GM18951 (cell line): ENCODE data around the gene DSG2.

Source experiments
- POLR2A ChIP-seq: IDR thresholded peaks from 4 replicates; pipeline ENCODE4 v1.6.1; 2011; ENCODE audit warnings: mild to moderate bottlenecking; ENCODE audit not compliant: insufficient read length, insufficient read depth; ENCODE audit errors: extremely low read depth
- in situ Hi-C: fragments of 300-500 bp; cut with MboI; formaldehyde crosslinking; loops from one replicate; pipeline ENCODE4 v1.12.0; 2022; ENCODE audit warnings: low sequenced_read_pairs, mixed read lengths, inconsistent platforms; ENCODE audit not compliant: unreplicated experiment

The DSG2 gene

GRCh38 chr18:31575515-31576257, 77.7 kb downstream of the DSG2 start:
- no peak for TF ChIP-seq POLR2A
- in situ Hi-C loops: no loop called here

DNA sequence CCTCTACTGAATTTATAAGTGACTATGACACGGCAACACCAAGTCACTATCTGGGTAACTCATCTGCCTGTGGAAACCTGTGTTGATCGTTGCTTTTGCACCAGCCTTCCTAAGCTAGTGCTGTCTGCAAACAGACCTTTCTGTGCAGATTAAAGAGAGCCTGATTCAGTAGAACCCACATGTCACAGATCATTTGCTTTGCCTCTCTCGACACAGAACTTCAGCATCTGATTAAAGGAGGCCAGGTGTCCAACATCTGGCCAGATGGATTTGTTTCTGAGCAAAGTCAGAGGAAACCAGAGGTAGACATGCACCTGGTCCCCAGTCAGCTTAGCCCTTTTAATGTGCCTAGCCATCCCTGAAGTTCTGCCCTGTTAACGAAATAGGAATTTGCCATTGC, 78.7 kb downstream of the DSG2 start:
- in situ Hi-C loops: no loop called here
- TF ChIP-seq POLR2A: no peak

- no peak for TF ChIP-seq POLR2A
- in situ Hi-C loops: no loop called here
Measured at GRCh38 chr18:31577195-31577594, 79.2 kb downstream of the DSG2 start.

GRCh38 chr18:31578126-31578525, 80.1 kb downstream of the DSG2 start:
- in situ Hi-C loops: no loop called here
- TF ChIP-seq POLR2A: no peak

- no peak for TF ChIP-seq POLR2A
- in situ Hi-C loops: no loop called here
Measured at GRCh38 chr18:31579375-31579774, 81.4 kb downstream of the DSG2 start.

DNA sequence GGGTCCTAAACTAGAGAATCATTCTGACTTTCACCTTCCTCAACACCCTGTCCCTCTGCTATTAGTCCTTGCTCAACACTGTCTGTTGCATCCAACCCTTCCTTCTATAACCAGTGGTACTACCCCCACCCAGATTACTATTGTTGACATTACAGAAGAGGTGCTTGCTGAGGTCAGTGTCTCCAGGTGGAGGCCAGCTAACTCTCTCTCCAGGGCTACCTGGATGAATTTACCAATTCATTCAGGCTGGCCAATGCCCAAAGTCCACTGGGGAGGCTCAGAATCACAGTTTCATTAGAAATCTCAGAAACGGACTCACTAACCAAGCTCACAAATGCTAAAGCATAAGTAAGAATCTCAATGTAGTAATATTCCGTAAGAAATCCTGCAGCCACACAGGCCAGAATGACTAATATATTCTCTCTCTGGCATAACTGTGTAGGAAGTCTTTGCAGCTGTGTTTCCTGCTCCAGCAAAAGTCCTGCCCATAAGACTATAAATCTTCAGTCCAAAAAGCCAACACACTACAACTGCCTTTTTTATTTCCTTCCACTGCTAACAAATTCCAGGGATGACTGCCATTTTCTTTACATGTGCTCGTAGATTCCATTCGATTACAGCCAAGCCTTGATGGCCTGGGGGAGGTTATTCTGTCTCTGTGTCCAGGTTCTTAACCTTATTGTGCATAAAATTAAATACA, 83.7 kb downstream of the DSG2 start:
- no peak for TF ChIP-seq POLR2A
- in situ Hi-C loops: no loop called here

DNA sequence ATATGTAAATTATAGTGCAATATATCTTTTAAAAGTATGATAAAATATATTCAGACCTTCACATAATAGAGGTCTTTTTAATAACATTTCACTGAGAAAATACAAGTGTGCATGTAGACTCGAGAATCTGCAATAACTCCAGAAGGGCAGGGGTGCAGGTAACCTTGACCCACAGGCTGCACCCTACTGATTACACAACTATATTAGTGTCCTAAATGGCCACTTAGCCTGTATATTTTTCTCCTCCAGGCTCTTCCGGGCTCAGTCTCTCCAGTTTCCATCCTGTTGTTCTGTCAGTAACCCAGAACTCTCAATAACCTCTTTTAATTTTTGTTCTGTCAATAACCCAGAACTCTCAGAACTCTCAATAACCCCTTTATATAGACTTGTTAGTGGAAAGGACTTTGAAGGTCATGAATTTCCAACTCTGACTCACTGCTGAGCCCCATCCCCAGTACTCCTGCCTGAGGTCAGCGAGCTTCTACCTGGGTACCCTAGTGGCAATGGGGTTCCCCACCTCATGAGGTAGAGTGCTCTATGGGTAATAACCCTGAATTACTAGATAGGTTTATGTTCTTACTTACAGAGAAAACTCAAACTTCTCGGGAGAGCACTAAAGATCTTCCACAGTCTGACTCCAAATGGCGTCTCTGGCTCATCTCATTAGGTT, 85.3 kb downstream of the DSG2 start:
- no peak for TF ChIP-seq POLR2A
- in situ Hi-C loops: no loop called here

DNA sequence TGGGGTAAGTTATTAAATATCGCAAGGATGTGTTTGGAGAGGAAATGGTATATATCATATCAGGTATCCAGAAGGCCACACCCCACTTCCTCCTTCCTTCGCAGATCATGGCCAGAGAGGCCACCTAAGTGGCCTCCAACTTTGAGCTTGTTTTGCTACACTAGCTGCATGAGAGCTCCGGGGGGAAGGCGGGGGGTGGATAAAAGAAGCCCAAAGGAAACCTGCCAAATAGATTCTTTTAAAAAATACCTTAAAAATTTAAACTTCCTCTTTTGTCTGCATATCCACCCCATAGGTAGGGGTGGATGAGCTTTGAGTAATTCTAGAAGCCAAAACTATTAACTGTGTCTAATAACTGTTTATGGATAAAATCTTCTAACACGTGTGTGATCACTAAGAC, 88.0 kb downstream of the DSG2 start:
- TF ChIP-seq POLR2A: no peak
- in situ Hi-C loops: no loop called here

GRCh38 chr18:31586616-31587015, 88.6 kb downstream of the DSG2 start:
- in situ Hi-C loops: no loop called here
- no peak for TF ChIP-seq POLR2A

GRCh38 chr18:31587529-31587928, 89.6 kb downstream of the DSG2 start:
- no peak for TF ChIP-seq POLR2A
- in situ Hi-C loops: no loop called here

DNA sequence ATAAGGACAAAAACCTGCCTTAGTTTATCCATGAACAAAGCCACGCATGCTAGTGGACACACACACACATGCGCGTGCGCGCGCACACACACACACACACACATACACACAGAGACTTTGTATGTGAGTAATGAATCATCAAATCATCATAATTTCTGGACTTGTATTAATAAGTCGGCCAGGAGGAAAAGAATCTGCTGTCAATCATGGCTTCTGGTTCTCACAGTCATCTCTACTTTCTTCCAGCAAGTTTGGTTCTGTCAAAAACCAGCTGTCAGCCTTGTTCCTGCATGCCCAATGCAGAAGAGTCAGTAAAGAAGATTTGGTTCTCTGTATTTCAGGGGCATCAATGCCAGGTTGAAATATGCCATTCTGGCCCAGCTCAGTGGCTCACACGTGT, 92.6 kb downstream of the DSG2 start:
- in situ Hi-C loops: no loop called here
- no peak for TF ChIP-seq POLR2A

DNA sequence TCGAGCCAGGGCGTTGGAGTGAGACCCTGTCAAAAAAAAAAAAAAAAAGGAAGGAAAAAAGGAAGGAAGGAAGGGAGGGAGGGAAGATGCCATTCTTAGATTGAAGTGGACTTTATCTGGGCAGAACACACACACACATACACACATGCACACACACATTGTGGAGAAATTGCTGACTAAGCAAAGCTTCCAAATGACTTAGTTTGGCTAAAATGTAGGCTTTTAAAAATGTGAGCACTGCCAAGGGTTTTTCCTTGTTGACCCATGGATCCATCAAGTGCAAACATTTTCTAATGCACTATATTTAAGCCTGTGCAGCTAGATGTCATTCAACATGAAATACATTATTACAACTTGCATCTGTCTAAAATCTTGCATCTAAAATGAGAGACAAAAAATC, 93.1 kb downstream of the DSG2 start:
- in situ Hi-C loops: no loop called here
- no peak for TF ChIP-seq POLR2A

DNA sequence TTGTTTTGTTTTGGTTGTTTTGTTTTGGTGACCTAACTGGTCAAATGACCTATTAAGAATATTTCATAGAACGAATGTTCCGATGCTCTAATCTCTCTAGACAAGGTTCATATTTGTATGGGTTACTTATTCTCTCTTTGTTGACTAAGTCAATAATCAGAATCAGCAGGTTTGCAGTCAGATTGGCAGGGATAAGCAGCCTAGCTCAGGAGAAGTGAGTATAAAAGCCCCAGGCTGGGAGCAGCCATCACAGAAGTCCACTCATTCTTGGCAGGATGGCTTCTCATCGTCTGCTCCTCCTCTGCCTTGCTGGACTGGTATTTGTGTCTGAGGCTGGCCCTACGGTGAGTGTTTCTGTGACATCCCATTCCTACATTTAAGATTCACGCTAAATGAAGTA, 93.7 kb downstream of the DSG2 start, which contains the start of gene TTR:
Gene TTR, plus strand, starts transcription at position 250 of the 400 bp plus-strand sequence. Its CDS starts 26 bp downstream, at position 276.
- in situ Hi-C loops: no loop called here
- TF ChIP-seq POLR2A: no peak
